Smooth muscle cell (in vitro differentiated cells): ENCODE measurements around the gene DNAH17. TPM values are rescaled to one million over a fixed set of nuclear protein-coding genes. Genes with fewer than 3 reads are reported as not detected.
"Not testable (repeated sequence)": the region's sequence is repeated elsewhere in the genome, so short reads cannot be mapped to it uniquely, and the experiment has no call there.

Experiments
- DNase-seq: peaks from one replicate; lab custom pipeline; 2025; ENCODE audit not compliant: unreplicated experiment; lab: John Stamatoyannopoulos, UW
- H2AFZ ChIP-seq: fragments of 200-600 bp; sonication (generic); 2 replicates; pipeline ENCODE4 v1.6.0; 2016; ENCODE audit warnings: antibody characterized with exemption, low read depth, mild to moderate bottlenecking
- H3F3A ChIP-seq: fragments of 200-600 bp; sonication (generic); 2 replicates; pipeline ENCODE4 v1.6.0; 2017; ENCODE audit warnings: antibody characterized with exemption, low read depth
- H3K27ac ChIP-seq: fragments of 200-600 bp; sonication (generic); 2 replicates; pipeline ENCODE4 v1.5.1; 2016; ENCODE audit warnings: low read depth, mild to moderate bottlenecking
- H3K27me3 ChIP-seq: fragments of 200-600 bp; sonication (generic); 2 replicates; pipeline ENCODE4 v1.6.1; 2016; ENCODE audit warnings: low read depth, mild to moderate bottlenecking
- H3K36me3 ChIP-seq: fragments of 200-600 bp; sonication (generic); 2 replicates; pipeline ENCODE4 v1.5.1; 2016; ENCODE audit warnings: low read depth
- H3K4me1 ChIP-seq: fragments of 200-600 bp; sonication (generic); 2 replicates; pipeline ENCODE4 v1.5.1; 2016; ENCODE audit warnings: low read depth
- H3K4me2 ChIP-seq: fragments of 200-600 bp; sonication (generic); 2 replicates; pipeline ENCODE4 v1.6.0; 2016; ENCODE audit warnings: mild to moderate bottlenecking
- H3K4me3 ChIP-seq: fragments of 200-600 bp; sonication (generic); 2 replicates; pipeline ENCODE4 v1.5.1; 2016; ENCODE audit warnings: mild to moderate bottlenecking
- H3K79me2 ChIP-seq: fragments of 200-600 bp; sonication (generic); 2 replicates; pipeline ENCODE4 v1.6.0; 2016; ENCODE audit warnings: low read depth, mild to moderate bottlenecking
- H3K9ac ChIP-seq: fragments of 200-600 bp; sonication (generic); 2 replicates; pipeline ENCODE4 v1.6.0; 2016; ENCODE audit warnings: low read depth
- H3K9me3 ChIP-seq: fragments of 200-600 bp; sonication (generic); replicated peaks from 2 replicates; pipeline ENCODE4 v1.5.1; 2016; ENCODE audit warnings: low read depth
- H4K20me1 ChIP-seq: fragments of 200-600 bp; sonication (generic); 2 replicates; pipeline ENCODE4 v1.6.0; 2016; ENCODE audit warnings: low read depth
- WGBS: methylation state at CpG from one replicate; pipeline ENCODE4 v1.1.7; 2016; ENCODE audit warnings: low lambda C conversion rate; 5-methylcytosine and 5-hydroxymethylcytosine counted together
- polyA plus RNA-seq: library from polyadenylated mRNA; unstranded; fragments of >200 nt; fragmentation: Nextera tagmentation; extraction: Ambion mirVana; gene quantifications from 2 replicates; pipeline ENCODE4 v1.2.1, GENCODE V29; 2016
- total RNA-seq: library from RNA; depleted of rRNA; stranded (reverse); fragments of >200 nt; gene quantifications from 2 replicates; pipeline ENCODE4 v1.2.3, GENCODE V29; 2014
- TF ChIP-seq, protein P1 (sequence below): fragments of 200-600 bp; sonication (generic); IDR thresholded peaks from 2 replicates; pipeline ENCODE4 v1.5.1; 2017; ENCODE audit warnings: borderline replicate concordance, mild to moderate bottlenecking, antibody characterized with exemption; ENCODE audit not compliant: insufficient read depth, poor library complexity, severe bottlenecking

DNAH17 gene
- total and polyA plus RNA-seq, 2 experiments from 2014 or later = 0.18 to 0.98 TPM

DNA sequence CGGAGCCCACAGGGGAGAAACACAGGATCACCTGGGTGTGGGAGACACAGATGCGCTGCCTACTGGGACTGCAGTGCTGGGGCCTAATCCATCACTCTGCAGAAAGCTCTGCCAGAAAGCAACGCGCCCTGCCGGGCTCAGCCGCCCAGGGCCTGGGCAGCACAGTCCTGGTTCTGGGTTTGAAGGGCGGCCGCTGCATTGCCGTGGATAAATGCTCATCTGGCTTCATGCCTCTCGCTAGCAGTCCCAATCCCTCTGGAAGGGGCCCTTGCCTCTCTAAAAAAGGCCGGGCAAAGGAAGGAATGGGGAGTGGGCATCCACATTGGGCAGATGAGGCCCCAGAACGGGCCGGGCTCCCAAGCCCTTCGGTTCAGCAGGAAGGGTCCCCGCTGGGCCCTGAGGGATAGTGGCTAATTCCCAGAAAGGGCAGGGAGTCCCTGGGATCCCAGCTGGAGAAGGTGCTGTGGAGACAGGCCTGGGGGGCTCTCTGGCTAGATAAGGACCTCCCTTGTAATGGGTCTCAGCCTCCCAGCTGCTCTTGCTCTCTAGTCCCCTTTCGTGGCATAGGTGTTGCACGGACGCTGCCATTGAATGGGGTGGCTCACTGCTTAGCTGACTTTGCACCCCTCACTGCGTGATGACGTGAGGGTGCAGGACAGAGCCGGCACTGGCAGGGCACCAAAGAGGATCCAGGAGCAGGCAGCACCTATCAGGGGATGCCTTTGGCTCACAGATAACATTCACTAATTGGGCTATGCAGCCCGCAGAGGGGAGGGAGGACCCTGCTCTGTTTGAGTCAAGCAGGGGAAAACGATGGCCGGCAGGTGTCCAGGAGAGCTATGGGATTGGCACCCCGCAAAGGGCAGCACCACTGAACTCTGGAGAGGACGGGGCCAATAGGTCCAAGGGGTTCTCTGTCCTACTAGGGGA lies 110.1 kb downstream of the DNAH17 start:
- no peaks in the 10 kb centered on the region for H3K27me3 ChIP-seq
- H3K36me3 ChIP-seq = no peaks in the 10 kb centered on the region
- H3K4me2 ChIP-seq = no peak overlapping the region
- H3K27ac ChIP-seq = no peak overlapping the region
- H3K4me1 ChIP-seq = no peaks in the 10 kb centered on the region
- 94% methylated on average over 26 of the region's 26 CpGs for WGBS
- no peaks in the 10 kb centered on the region for H4K20me1 ChIP-seq
- H3K9ac ChIP-seq = no peak overlapping the region
- TF ChIP-seq, protein P1, sequence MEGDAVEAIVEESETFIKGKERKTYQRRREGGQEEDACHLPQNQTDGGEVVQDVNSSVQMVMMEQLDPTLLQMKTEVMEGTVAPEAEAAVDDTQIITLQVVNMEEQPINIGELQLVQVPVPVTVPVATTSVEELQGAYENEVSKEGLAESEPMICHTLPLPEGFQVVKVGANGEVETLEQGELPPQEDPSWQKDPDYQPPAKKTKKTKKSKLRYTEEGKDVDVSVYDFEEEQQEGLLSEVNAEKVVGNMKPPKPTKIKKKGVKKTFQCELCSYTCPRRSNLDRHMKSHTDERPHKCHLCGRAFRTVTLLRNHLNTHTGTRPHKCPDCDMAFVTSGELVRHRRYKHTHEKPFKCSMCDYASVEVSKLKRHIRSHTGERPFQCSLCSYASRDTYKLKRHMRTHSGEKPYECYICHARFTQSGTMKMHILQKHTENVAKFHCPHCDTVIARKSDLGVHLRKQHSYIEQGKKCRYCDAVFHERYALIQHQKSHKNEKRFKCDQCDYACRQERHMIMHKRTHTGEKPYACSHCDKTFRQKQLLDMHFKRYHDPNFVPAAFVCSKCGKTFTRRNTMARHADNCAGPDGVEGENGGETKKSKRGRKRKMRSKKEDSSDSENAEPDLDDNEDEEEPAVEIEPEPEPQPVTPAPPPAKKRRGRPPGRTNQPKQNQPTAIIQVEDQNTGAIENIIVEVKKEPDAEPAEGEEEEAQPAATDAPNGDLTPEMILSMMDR = no peak
- H3F3A ChIP-seq = no peaks in the 10 kb centered on the region
- DNase-seq = no peak
- no peaks in the 10 kb centered on the region for H3K79me2 ChIP-seq
- no peak overlapping the region for H3K4me3 ChIP-seq
- H3K9me3 ChIP-seq = no peaks in the 10 kb centered on the region
- H2AFZ ChIP-seq = no peak overlapping the region

DNA sequence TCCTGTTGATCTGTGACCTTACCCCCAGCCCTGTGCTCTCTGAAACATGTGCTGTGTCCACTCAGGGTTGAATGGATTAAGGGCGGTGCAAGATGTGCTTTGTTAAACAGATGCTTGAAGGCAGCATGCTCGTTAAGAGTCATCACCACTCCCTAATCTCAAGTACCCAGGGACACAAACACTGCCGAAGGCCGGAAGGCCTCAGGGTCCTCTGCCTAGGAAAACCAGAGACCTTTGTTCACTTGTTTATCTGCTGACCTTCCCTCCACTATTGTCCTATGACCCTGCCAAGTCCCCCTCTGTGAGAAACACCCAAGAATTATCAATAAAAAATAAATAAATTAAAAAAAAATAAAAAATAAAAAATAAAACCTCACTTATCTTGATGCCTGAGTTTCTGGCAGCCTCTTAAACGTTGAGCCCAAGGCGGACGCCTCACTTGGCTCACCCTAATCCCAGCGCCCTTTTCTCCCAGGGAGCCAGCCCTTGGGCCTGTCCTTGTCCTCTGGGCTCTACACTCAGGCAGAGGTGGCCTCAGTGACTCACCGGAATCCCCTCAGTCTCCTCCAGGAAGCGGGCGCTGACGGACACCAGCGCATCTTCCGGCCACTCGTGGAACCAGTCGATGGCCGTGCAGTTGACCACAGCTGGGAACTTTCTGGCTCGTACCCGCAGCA lies 110.9 kb downstream of the DNAH17 start:
- not testable (repeated sequence) for H4K20me1 ChIP-seq, H3K27ac ChIP-seq, H3K9ac ChIP-seq, DNase-seq, H3K4me2 ChIP-seq, H3K4me1 ChIP-seq, H3K27me3 ChIP-seq, H3K79me2 ChIP-seq, H3K4me3 ChIP-seq, H3K36me3 ChIP-seq, H3K9me3 ChIP-seq, H3F3A ChIP-seq, H2AFZ ChIP-seq
- WGBS = 89% methylated on average over 18 of the region's 19 CpGs

DNA sequence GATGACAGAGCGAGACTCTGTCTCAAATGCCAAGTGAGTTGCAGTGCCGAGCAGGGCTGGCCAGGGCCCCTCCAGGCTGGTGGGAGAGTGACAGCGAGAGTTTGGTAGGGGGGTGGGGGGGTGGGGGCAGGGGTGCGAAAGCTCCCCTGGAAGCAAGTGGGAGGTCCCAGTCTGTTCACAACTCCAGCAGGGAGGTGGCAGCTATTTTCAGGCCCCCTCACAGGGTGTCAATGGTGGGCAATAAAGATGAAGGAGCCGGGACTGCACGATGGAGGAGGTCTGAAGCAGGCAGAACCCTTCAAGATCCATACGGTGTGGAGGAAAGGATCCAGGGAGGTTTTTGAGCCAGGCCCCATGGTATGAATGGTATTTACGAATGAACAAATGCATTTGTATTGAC lies 115.0 kb downstream of the DNAH17 start:
- 64% methylated on average over 6 of the region's 8 CpGs for WGBS
- H3K9ac ChIP-seq = no peak overlapping the region
- no peaks in the 10 kb centered on the region for H3K9me3 ChIP-seq
- H3K27ac ChIP-seq = no peak overlapping the region
- no peaks in the 10 kb centered on the region for H3K27me3 ChIP-seq
- H3K4me1 ChIP-seq = no peaks in the 10 kb centered on the region
- H2AFZ ChIP-seq = no peak overlapping the region
- no peaks in the 10 kb centered on the region for H4K20me1 ChIP-seq
- no peaks in the 10 kb centered on the region for H3F3A ChIP-seq
- DNase-seq = no peak
- no peaks in the 10 kb centered on the region for H3K36me3 ChIP-seq
- TF ChIP-seq, protein P1 = no peak
- no peaks in the 10 kb centered on the region for H3K79me2 ChIP-seq
- no peak overlapping the region for H3K4me3 ChIP-seq
- no peak overlapping the region for H3K4me2 ChIP-seq

DNA sequence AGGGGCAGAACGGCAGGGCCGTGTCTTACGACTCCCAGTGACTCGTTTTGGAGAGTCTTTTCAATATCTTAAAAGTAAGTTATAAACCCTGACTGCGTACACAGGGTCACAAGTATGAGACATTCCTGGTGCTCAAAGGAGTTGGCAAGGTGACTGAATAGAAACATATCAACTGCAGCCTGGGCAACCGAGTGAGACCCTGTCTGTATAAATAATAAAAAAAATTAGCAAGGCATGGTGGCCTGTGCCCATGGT lies 115.5 kb downstream of the DNAH17 start:
- Histone ChIP-seq H3K9me3 (no peaks in the 10 kb centered on the region), H4K20me1 (no peaks in the 10 kb centered on the region), H2AFZ (no peak overlapping the region), H3K4me2 (no peak overlapping the region), H3K9ac (no peak overlapping the region), H3K27me3 (no peaks in the 10 kb centered on the region), H3K79me2 (no peaks in the 10 kb centered on the region), H3K36me3 (no peaks in the 10 kb centered on the region), H3K4me3 (no peak overlapping the region), H3K27ac (no peak overlapping the region), H3F3A (no peaks in the 10 kb centered on the region), H3K4me1 (no peaks in the 10 kb centered on the region)
- no peak for DNase-seq
- TF ChIP-seq, protein P1 = no peak
- WGBS = 72% methylated on average over 6 of the region's 6 CpGs
